Measurements from ENCODE around the gene MAP9. TPM values are rescaled to one million over a fixed set of nuclear protein-coding genes. Genes with fewer than 3 reads are reported as not detected.

The MAP9 gene
- total and polyA plus RNA-seq, 10 of the 15 experiments (the other 5 are each of a cell fraction or from before 2014, with no cell fraction given): 1.2 to 7.0 (median 4.3) TPM

DNA sequence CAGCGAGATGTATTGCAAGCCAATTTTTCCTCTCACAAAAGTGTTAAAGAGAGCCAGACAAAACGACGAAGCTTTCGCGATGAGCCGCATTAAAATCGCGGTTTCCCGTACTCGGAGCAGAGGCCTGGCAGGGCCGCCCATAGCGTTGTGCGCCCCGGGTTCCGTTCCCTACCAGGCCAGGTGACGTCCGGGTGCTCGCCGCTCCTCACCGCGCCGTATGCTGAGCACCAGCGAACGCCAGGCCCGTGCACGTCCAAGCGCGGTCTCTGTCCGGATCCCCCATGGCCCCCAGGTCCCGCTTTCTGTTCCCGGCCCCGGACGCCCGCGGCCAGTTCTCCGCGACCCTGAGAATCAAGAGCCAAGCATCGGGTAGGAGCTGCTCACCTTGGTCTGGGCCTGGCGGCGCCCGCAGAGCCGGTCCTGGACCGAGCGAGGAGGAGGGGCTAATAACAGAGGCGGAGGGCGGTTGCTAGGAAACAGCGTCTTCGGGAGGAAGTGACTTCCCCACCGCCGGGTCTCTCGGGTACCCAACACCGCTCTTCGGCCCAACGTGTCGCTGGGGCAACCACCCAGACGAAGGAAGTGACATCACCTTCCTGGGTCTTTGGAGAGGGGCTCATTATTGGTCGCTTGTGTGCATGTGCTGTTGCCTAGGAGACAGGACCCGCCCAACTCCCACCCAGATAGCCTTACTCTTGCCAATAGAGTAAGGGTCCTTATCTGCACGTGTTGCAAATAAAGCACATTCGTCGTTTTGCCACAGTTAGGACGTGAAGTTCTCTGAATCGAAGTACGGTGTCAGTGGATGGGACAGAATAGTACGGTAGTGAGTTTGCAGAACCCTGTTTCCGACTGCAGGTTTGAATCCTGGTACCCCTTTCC, at the start of gene MAP9 (continued):
- TF ChIP-seq, protein P1, sequence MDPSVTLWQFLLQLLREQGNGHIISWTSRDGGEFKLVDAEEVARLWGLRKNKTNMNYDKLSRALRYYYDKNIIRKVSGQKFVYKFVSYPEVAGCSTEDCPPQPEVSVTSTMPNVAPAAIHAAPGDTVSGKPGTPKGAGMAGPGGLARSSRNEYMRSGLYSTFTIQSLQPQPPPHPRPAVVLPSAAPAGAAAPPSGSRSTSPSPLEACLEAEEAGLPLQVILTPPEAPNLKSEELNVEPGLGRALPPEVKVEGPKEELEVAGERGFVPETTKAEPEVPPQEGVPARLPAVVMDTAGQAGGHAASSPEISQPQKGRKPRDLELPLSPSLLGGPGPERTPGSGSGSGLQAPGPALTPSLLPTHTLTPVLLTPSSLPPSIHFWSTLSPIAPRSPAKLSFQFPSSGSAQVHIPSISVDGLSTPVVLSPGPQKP (IDR thresholded peaks at IDR 0.05; ENCODE audit: low read depth, low read length): no peak
- no peak for TF ChIP-seq POLR2AphosphoS2 (IDR thresholded peaks at IDR 0.05; ENCODE audit: low read depth, low read length)
- TF ChIP-seq, protein P2, sequence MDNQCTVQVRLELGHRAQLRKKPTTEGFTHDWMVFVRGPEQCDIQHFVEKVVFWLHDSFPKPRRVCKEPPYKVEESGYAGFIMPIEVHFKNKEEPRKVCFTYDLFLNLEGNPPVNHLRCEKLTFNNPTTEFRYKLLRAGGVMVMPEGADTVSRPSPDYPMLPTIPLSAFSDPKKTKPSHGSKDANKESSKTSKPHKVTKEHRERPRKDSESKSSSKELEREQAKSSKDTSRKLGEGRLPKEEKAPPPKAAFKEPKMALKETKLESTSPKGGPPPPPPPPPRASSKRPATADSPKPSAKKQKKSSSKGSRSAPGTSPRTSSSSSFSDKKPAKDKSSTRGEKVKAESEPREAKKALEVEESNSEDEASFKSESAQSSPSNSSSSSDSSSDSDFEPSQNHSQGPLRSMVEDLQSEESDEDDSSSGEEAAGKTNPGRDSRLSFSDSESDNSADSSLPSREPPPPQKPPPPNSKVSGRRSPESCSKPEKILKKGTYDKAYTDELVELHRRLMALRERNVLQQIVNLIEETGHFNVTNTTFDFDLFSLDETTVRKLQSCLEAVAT (IDR thresholded peaks at IDR 0.05): no peak
- TF ChIP-seq NBN (IDR thresholded peaks at IDR 0.05): 0 out of 2 replicates have a peak, but pooled peaks have one; percentile 36
- TF ChIP-seq SMC3 (IDR thresholded peaks at IDR 0.05; ENCODE audit: borderline replicate concordance, low read length): no peak
- no peak for TF ChIP-seq PAX8 (IDR thresholded peaks at IDR 0.05)
- TF ChIP-seq ZBED1 (IDR thresholded peaks at IDR 0.05; ENCODE audit: borderline replicate concordance): no peak
- 0 out of 2 replicates have a peak, but pooled peaks have one; percentile 32 for TF ChIP-seq CHD2 (IDR thresholded peaks at IDR 0.05; ENCODE audit: borderline replicate concordance, low read depth, low read length)
- TF ChIP-seq PAX5 (IDR thresholded peaks at IDR 0.05; ENCODE audit: borderline replicate concordance, low read depth, low read length): no peak
- TF ChIP-seq MTA3 (IDR thresholded peaks at IDR 0.05; ENCODE audit: borderline replicate concordance, low read length): no peak
- TF ChIP-seq SMARCA5 (IDR thresholded peaks at IDR 0.05): no peak
- TF ChIP-seq STAT3 (IDR thresholded peaks at IDR 0.05; ENCODE audit: low read depth, low read length): no peak
- no peak for TF ChIP-seq ESRRA (IDR thresholded peaks at IDR 0.05; ENCODE audit: low read length)
- TF ChIP-seq SIN3A (IDR thresholded peaks at IDR 0.05; ENCODE audit: low read depth, low read length): peak; percentile 78
- peak; percentile 57 for TF ChIP-seq SP1 (IDR thresholded peaks at IDR 0.05; ENCODE audit: low read depth, low read length)
- no peak for TF ChIP-seq IKZF2 (IDR thresholded peaks at IDR 0.05)
- peak; percentile 26 for TF ChIP-seq SIX5 (IDR thresholded peaks at IDR 0.05; ENCODE audit: low read depth, low read length, severe bottlenecking)
- peak; percentile 83 for TF ChIP-seq SPI1 (IDR thresholded peaks at IDR 0.05; ENCODE audit: borderline replicate concordance, insufficient read depth, low read depth, low read length)
- TF ChIP-seq KAT2A (conservative IDR thresholded peaks at IDR 0.05; ENCODE audit: control insufficient read depth, low read depth, low read length): no peak
- TF ChIP-seq DPF2 (IDR thresholded peaks at IDR 0.05): 0 out of 2 replicates have a peak, but pooled peaks have one; percentile 21
- peak; percentile 49 for TF ChIP-seq RUNX3 (IDR thresholded peaks at IDR 0.05; ENCODE audit: low read length)
- no peak for TF ChIP-seq CBX3 (IDR thresholded peaks at IDR 0.05; ENCODE audit: borderline replicate concordance, low read depth)
- TF ChIP-seq, protein P3, sequence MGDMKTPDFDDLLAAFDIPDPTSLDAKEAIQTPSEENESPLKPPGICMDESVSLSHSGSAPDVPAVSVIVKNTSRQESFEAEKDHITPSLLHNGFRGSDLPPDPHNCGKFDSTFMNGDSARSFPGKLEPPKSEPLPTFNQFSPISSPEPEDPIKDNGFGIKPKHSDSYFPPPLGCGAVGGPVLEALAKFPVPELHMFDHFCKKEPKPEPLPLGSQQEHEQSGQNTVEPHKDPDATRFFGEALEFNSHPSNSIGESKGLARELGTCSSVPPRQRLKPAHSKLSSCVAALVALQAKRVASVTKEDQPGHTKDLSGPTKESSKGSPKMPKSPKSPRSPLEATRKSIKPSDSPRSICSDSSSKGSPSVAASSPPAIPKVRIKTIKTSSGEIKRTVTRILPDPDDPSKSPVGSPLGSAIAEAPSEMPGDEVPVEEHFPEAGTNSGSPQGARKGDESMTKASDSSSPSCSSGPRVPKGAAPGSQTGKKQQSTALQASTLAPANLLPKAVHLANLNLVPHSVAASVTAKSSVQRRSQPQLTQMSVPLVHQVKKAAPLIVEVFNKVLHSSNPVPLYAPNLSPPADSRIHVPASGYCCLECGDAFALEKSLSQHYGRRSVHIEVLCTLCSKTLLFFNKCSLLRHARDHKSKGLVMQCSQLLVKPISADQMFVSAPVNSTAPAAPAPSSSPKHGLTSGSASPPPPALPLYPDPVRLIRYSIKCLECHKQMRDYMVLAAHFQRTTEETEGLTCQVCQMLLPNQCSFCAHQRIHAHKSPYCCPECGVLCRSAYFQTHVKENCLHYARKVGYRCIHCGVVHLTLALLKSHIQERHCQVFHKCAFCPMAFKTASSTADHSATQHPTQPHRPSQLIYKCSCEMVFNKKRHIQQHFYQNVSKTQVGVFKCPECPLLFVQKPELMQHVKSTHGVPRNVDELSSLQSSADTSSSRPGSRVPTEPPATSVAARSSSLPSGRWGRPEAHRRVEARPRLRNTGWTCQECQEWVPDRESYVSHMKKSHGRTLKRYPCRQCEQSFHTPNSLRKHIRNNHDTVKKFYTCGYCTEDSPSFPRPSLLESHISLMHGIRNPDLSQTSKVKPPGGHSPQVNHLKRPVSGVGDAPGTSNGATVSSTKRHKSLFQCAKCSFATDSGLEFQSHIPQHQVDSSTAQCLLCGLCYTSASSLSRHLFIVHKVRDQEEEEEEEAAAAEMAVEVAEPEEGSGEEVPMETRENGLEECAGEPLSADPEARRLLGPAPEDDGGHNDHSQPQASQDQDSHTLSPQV (IDR thresholded peaks at IDR 0.05): no peak
- TF ChIP-seq, protein P4, sequence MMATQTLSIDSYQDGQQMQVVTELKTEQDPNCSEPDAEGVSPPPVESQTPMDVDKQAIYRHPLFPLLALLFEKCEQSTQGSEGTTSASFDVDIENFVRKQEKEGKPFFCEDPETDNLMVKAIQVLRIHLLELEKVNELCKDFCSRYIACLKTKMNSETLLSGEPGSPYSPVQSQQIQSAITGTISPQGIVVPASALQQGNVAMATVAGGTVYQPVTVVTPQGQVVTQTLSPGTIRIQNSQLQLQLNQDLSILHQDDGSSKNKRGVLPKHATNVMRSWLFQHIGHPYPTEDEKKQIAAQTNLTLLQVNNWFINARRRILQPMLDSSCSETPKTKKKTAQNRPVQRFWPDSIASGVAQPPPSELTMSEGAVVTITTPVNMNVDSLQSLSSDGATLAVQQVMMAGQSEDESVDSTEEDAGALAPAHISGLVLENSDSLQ (IDR thresholded peaks at IDR 0.05): no peak
- TF ChIP-seq TCF12 (IDR thresholded peaks at IDR 0.05; ENCODE audit: low read depth, low read length): no peak

Measured in GM12878 (cell line).